GM18867 (cell line): Measurements from ENCODE around the gene DLG4.

Experiments used
- ATAC-seq: cut with Tn5 transposase; IDR thresholded peaks from one replicate; pipeline ENCODE4 v1.9.1; 2021; ENCODE audit warnings: mild to moderate bottlenecking, moderate library complexity; ENCODE audit not compliant: unreplicated experiment

DLG4 gene

DNA sequence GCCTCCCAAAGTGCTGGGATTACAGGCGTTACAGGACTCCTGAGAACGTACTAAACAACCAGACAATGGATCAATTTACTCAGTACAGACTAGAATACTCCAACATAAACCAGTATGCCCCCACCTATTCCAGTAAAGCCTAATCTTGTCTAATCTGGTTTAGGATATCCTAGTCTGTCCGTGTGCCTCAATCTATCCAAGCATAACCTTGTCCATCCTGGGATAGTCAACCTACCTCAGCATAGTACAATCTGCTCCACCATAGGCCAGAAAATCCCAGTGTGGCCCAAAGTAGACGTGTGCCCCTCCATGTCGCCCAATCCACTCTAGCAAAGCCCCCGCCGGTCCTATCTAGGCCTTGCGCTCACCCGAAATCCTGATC is 14.1 kb upstream of the DLG4 start:
- no peak for ATAC-seq

DNA sequence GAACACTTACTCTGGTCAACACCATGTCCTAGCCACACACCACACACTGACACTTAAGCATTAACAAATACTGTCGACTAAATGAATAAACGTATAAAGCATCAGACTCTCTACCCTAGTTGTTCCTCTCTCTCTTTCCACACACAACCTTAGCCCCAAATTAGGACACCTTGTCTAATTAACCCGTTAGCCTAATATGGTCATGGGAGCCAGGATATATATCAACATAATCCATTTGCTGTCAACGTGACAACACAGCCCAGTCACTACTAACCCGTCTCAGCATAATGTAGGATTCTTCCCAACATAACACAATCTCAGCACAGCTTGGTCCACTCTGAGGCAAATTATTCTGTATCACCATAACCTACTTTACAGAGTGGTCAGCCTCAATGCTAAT is 12.5 kb upstream of the DLG4 start:
- ATAC-seq = no peak

DNA sequence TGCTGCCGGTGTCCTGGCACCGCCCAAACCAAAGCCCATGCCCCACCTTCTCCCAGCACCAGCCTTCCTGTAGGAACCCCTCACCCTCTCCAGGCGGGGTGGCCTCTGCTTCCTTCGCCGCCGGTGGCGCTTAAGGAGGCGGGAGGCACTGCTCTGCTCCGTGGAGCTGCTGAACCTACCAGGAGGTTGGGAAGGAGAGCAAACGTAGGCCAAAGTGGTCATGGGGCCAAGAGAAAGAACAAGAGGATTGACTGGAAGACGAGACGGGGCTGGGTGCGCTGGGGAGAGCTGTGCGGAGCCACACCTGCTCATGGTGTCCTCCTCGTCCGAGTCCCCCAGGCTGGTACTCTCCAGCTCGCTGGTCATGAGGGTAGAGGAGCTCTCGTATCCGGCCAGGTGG is 9.9 kb upstream of the DLG4 start:
- ATAC-seq = no peak

DNA sequence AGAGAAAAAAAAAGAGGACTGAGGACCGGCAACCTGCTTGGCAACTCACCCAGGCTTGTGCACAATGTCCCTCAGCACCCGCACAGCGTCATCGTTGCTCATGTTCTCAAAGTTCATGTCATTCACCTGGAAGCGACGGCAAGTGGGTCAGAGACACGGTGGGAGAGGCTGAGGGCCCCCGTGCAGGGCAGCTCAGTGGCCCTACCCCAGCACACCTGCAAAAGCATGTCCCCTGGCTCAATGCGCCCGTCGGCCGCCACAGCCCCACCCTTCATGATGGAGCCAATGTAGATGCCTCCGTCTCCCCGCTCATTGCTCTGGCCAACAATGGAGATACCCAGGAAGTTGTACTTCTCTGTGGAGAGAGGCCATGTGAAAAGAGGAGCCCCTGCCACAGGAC is 9.3 kb upstream of the DLG4 start:
- no peak for ATAC-seq

DNA sequence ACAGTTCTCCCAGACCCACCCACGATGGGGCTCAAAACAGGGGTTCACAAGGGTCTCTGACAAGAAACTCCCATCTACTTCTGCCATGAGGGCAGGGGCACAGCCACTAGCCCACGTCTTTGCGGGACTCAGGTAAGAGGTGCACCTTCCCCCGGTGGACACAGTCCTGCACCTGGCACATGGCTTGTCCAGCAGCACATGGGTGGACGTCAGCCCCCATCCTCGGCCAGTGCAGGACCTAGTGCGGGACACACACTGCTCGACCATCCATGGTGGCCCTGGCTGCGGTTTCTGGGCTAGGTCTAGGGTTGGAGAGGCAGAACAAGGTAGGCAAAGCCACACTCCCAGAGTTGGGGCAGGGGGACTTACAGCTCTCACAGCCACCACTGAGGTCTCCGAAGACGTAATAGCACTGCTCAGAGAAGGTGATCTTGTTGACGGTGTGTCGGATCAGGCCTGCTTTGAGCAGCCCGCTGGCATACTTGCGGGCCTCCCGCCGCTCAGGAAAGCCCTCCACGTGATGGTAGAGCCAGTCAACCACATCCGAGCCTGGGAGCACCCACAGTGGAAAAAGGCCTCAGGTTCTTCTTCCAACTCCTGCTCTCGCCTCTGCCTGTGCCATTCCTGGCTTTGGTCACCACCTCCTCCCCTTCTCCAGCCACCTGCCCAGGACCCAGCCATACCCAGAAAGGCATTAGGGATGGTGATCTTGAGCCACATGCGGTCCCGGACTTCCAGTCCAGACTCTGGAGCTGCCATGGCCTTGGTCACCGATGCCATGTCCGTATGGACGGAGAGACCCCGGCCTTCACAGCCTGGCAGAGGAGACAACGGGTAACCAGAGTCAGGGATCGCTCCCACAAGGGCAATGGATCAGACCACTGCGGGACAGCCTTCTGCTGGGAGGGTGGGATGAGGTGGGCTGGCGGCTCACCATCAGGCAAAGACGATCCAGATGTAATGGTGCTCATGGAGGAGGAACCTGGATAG is 7.4 kb upstream of the DLG4 start:
- no peak for ATAC-seq

DNA sequence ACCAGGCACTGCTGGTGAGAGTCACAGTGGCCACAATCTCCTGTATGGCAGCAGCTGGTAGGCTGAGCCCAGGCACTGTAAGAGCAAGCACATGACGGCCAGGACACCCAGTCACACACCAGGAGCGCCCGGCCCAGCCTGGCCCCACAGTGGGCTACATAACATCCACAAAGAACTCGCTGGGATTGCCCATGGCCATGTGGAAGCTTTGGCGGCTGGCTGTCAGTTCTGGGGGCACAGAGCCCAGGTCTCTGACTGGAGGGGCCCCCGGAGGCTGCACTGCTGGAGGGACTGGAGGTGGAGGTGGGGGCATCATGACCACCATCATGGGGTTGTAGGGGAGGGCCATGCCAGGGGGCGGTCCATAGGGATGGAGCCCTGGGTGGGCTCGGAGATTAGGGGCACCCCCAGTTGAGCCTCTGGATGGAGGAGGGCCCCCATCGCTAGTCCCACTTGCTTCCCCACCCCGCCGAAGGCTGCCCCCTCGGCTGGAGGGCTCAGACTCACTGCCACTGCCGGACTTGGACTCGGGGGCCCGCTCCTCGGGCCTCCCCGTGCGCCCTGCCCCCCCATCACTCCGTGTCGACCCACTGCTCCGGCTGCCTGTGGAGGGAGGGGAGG is 6.2 kb upstream of the DLG4 start:
- ATAC-seq = no peak

DNA sequence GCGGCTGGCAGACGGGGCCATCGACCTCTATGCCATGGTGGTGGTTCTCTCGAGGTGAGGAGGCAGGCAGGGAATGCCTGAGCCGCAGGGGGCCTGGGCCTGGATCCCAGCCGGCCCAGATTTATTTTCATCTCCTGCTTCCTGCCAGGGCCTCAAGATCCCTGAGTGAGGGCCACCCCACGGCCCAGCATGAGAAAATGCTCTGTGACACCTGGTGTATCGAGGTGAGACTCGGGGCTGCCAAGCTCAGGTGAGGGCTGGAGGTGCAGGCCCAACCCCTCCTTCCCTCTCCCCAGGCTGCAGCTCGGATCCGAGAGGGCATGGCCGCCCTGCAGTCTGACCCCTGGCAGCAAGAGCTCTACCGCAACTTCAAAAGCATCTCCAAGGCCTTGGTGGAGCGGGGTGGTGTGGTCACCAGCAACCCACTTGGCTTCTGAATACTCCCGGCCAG is 5.0 kb upstream of the DLG4 start:
- no peak for ATAC-seq

DNA sequence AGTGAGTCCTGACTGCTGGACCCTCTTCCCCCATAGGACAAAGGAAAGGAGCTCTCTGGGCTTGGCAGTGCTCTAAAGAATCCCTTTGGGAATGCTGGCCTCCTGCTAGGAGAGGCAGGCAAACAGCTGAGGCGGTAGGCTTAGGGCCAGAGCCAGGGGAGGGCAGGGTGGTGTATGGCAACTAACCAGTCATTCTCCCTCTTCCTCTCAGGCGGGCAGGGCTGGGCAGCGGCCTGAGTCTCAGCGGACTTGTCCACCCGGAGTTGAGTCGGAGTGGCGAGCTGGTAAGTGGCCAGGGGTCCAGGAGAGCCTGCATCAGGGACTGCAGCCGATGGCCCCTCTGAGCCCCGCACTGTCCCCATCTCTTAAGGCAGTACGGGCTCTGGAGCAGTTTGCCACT is 4.5 kb upstream of the DLG4 start:
- no peak for ATAC-seq

DNA sequence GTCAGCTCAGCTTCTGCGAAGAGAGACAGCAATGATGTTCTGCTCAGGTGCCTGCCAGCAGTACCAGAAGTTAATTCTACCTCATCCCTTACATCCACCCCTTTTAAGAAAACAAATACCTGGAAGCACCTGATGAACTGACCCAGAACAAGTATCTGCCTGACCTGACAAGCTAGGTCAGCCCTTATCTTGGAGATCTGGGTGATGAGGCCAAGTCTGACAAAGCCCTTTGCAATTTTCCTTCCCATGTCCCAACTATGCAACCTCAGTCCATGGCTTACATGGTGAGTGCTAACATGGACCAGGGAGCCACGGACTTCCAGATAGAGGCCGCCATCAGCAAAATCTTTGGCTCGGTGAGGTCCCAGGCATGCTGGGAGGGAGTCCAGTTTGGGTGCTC is 3.7 kb upstream of the DLG4 start:
- no peak for ATAC-seq

DNA sequence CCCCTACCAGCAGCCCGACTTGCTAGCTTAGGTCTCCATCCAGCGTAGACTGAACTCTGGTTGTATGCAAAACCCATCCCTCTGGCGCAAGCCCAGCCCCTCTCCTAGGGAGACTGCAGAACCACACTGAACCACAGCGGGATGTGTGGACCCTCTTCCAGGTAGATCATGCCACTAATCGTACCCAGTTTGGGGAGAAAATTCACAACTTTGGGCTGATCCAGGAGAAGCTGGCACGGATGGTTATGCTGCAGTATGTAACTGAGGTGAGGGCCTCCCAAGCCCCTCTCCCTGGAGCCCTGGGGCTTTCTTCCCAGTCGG is 3.3 kb upstream of the DLG4 start:
- ATAC-seq = no peak

DNA sequence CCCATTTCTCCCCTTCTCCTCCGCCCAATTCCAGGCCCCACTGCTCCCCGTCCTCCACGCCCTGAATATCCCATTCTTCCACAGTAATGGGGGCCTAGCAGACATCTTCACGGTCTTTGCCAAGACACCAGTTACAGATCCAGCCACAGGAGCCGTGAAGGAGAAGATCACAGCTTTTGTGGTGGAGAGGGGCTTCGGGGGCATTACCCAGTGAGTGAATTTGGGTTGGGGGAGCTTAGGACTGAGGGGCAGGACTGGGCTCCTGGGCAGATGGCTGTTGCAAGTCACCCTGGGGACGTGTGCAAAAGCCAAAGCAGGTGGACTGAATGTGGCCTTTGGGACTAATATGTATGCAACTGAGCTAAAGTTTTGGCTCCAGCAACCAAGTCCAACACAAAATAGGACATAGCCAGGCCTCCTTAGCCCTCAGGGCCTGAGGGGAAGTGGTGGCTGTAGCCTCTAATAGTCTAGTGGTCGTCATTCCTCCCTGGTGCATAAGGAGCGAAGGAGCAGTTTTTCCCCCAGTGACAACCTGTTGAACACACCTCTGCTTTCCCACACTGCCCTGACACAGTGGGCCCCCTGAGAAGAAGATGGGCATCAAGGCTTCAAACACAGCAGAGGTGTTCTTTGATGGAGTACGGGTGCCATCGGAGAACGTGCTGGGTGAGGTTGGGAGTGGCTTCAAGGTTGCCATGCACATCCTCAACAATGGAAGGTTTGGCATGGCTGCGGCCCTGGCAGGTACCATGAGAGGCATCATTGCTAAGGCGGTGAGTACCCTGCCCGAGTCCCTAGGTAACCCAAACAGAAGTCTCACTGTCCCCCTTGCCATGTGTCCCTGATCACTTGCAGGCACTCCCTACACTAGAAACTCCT is 2.7 kb upstream of the DLG4 start:
- ATAC-seq = no peak

DNA sequence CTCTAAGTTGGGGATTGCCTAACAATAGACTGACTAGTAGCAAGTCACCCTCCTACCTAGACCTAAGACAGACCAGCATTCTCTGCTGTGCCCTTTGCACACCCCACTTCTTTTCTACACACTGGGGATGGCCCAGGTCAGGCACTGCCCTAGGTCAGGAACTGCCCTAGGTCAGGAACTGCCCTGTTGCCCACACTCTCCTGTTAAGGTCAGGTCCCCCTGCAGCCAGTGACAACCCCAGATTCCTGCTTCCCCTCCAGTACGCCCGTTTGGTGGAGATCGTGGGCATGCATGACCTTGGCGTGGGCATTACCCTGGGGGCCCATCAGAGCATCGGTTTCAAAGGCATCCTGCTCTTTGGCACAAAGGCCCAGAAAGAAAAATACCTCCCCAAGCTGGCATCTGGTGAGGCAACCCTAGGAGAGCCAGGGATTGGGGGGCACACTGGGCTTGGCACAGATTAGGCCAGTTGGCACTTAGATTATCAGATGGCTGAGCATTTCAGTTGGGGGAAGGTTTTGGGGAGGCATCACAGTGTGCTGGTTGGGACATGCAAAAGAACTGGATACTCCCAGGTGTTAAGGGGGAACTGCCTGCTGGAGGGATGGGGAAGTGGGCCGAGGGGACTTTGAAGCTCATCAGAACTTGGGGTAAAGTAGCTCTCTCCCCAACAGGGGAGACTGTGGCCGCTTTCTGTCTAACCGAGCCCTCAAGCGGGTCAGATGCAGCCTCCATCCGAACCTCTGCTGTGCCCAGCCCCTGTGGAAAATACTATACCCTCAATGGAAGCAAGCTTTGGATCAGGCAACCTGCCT is 1.8 kb upstream of the DLG4 start:
- no peak for ATAC-seq

DNA sequence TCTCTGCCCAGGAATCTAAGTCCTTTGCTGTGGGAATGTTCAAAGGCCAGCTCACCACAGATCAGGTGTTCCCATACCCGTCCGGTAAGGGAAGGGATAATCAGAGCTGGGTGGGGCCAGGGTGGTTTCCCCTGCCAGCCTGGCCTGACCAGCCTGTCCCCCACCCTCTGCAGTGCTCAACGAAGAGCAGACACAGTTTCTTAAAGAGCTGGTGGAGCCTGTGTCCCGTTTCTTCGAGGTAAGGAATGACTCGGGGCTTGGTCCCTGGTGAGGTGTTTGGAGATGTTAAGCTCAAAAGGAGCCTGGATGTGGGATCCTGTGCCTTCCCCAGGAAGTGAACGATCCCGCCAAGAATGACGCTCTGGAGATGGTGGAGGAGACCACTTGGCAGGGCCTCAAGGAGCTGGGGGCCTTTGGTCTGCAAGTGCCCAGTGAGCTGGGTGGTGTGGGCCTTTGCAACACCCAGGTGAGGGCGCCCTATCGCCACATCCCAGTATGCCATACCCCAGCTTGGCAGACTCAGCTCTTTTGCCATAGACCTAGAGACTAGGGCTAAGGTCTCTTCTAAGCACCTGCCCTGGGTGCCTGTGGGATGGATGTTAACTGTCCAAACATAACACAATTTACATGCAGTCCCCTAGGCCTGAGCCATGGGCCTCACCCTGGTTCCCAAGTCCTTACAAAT is 1.1 kb upstream of the DLG4 start:
- ATAC-seq = no peak

DNA sequence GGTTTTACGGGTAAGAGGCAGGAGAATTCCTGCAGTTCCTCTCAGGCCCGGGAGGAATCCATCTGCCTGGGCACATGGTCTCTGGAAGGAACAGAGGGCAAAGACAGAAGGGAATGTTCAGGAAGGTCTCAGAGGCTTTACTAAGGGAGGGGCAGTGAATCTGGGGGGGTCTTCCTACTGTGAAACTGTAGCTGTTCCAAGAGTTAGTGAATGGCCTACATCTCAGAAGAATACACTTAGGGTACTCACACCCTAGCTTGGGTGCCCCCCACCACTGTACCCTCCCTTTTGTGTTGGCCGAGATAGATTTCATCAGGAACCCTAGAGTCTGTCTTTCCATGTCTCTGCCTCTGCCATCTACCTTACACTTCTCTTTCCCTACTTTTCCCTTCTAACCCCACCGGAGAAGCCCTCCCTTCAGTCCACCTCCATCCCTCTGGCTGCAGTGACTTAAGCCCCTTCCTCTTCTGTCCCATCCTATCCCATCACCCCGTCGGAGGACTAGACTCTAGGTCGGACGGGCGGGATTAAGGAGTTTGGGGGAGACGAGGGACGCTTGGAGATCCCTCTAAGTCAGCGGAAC is 316 bp downstream of the DLG4 start:
- ATAC-seq = no peak

DNA sequence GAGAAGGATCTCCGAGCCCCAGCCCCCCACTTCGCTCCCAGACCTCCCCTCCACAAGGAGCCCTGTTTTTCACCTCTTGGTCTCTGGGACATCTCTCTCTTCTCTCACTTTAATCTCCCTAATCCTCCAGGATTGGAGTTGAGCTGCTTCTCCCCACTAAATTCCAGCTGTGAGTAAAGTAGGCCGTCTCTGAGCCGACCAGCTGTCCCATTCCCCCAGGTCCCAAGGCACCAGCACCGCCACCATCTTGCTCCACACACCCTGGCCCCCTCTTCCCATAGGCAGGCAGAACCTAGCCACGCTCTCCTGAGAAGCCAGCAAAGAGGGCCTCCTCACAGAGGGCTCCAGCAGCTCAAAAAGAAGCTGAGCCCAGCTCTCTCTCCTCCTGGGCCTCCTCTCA is 878 bp downstream of the DLG4 start:
- ATAC-seq = no peak

DNA sequence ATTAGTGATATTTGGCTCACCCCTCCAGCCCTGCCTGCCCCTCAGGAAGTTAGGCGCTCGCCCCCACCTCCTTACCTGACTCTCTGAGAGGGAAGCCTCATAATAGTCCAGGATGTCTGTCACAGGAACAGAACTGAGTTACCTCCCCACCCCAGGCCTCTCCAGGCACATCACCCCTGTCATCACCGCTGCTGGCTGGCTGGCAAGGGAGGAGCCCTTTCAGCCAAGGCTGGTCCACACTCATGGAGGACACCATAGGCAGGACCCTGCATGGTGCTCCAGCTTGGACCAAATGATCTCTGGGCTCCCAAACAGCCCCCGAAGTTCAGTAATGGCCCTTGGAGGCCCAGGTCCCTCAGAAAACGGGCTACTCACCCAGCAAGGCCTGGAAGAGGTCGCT is 1.5 kb downstream of the DLG4 start:
- no peak for ATAC-seq

DNA sequence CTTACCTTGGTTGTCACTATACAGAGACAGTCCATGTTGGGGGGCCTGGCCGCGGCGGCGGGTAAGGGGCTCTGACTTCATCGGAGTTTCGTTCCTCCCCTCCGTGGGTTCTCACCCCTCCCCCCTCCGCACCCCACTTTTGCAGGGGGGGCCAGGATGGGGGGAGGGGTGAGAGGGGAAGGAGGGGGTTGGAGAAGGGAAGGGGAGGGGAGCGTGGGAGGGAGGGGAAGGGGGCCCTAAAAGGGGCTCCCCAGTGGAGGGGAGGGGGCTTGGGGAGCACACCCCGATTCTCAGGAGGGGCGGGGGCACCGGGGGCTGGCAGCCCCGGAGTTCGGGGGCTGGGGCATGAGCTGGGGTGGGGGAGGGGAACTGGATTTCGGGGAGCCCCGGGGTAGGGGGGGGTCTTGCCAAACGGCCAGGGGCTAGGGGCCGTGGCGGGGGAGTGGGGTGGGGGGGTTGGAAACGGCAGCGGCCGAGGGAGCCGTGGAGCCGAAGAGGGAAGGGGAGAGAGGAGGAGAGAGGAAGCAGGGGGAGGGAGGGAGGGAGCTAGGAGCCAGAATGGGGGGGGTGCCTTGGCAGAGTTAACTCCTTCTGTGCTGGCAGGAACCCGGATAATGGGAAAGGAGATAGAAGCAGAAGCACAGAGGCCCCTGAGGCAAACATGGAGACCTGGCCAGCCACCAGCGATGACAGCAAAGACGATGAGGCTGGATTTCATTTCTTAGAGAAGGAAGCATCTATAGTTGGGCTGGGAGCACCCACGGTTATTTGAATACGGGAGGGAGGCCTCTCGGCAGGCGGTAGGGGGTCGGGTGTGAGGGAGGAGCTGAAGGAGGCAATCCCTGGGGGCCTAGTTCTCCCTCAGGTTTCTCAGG is 2.3 kb downstream of the DLG4 start:
- no peak for ATAC-seq

DNA sequence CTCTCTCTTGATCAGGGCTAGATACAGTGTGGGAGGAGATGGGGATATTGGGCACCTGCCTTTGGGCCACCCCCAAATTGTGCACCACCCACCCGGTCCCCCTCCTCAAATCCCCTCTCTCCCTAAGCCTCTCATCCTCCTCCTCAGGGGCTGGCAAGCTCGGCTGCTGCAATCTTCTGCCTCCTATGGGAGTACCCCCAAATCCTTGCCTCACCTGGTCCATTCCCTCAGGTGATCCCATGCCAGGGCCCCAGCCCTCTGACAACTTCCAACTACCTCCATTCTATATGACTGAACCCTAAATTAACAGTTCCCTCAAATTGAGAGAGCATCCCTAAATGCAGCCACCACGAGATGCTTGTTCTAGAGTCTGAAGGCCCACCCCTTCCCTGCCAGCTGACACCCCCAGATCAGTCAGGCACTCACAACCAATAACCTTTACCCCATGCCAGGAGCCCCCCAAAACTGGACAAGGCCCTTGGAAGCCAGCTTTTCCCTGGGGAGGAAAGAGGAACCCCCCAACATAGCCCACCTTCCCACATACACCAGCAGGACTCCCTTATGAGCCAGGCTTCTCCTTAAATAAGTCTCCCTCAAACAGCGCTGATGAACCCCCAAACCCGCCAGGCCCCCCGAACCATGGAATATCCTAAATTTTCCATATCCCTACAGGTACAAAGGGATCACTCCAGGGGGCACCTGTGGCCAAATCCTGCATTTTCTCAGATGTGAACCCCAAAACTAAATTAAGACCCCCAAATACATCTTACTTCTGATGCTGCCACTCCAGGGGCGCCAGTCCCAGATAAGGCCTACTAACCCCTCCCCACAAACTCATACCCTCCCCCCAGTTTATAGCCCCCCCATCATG is 3.2 kb downstream of the DLG4 start:
- no peak for ATAC-seq
